ENCODE measurements around the gene FAM20A.

Gene FAM20A

GRCh38 chr17:68568581-68568980, 32.6 kb downstream of the FAM20A start:
- H3K4me3 ChIP-seq (replicated peaks; ENCODE audit: low read depth, low read length) = no peak overlapping the region
- no peak for TF ChIP-seq CTCF (IDR thresholded peaks at IDR 0.05; ENCODE audit: low read depth, low read length, missing control alignments)
- DNase-seq (ENCODE audit: extremely low read depth, low read depth) = no peak

GRCh38 chr17:68567581-68567980, 33.6 kb downstream of the FAM20A start:
- DNase-seq (ENCODE audit: extremely low read depth, low read depth) = no peak
- TF ChIP-seq CTCF (IDR thresholded peaks at IDR 0.05; ENCODE audit: low read depth, low read length, missing control alignments) = no peak

DNA sequence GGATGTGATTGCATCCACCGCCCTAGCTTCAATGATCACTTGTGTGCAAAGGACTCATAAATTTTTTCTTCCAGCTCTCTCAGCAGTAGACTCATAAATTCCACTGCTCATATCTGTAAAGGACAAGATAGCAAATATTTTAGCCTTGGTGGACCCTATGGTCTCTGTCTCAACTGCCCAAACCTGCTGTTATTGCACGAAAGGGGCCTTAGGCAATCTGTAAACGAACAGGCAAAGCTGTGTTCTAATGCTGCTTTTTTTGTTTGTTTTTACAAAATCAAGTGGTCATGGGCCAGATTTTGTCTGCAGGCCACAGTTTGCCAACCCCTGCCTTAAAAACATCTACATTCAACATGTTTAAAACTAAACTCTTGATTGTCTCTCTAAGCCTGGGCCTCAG, 34.1 kb downstream of the FAM20A start:
- no peak for DNase-seq (ENCODE audit: extremely low read depth, low read depth)
- TF ChIP-seq CTCF (IDR thresholded peaks at IDR 0.05; ENCODE audit: low read depth, low read length, missing control alignments) = no peak
- H3K4me3 ChIP-seq (replicated peaks; ENCODE audit: low read depth, low read length) = no peak overlapping the region

More at GRCh38 chr17:68567581-68567980, 33.6 kb downstream of the FAM20A start:
- no peak overlapping the region for H3K4me3 ChIP-seq (replicated peaks; ENCODE audit: low read depth, low read length)

DNA sequence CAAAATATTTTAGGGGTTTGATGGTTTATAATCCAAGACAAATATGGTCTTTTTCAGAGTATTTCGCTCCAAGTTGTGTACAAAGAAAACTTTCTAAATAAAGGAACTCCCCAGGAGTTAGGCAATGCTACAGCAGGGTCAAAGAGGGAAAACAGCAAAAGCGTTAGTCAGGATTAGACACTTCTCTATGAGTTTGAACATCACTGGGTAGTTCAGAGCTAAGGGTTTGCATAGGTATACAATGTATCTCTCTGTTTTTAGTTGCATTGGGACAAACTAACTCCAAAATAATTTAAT, 34.8 kb downstream of the FAM20A start:
- no peak for DNase-seq (ENCODE audit: extremely low read depth, low read depth)
- no peak for TF ChIP-seq CTCF (IDR thresholded peaks at IDR 0.05; ENCODE audit: low read depth, low read length, missing control alignments)
- H3K4me3 ChIP-seq (replicated peaks; ENCODE audit: low read depth, low read length) = no peak overlapping the region

GRCh38 chr17:68565661-68566441, 35.3 kb downstream of the FAM20A start:
- DNase-seq (ENCODE audit: extremely low read depth, low read depth) = no peak
- no peak overlapping the region for H3K4me3 ChIP-seq (replicated peaks; ENCODE audit: low read depth, low read length)
- TF ChIP-seq CTCF (IDR thresholded peaks at IDR 0.05; ENCODE audit: low read depth, low read length, missing control alignments) = no peak

DNA sequence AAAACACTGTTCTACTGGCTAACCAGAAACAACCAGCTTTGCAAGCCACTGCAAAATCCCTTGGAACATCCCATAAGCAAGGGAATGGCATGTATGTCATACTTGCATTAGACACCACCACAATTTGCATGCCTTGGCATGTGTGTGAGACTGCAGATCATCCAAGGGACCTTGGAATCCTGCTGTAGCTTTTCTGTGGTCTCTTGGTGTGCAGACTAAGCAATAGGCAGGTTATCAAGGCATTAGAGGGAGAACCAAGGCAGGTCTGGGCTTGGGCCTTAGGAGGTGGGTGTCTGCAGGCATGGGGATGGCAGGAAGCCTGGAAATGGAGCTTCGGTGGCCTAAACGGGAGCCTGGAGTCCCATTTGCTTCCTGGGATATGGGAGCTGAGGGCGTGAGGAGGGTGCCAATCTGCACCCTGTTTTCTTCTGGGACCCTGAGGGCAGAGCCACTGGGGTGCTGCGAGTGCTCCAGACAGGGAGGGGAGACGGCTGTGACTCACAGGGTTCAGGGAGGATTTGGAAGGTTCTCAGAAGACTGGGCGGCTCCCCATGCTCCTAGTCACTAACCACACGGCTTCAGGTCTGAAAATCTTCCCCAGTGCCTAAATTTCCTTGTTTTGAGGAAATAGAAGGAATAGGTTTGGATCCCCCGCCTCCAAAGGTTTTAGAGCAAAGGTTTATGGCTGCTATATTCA, 36.6 kb downstream of the FAM20A start:
- H3K4me3 ChIP-seq (replicated peaks; ENCODE audit: low read depth, low read length) = no peak overlapping the region
- no peak for DNase-seq (ENCODE audit: extremely low read depth, low read depth)
- TF ChIP-seq CTCF (IDR thresholded peaks at IDR 0.05; ENCODE audit: low read depth, low read length, missing control alignments) = no peak
